ENCODE measurements around the gene SSTR5. TPM values are rescaled to one million over a fixed set of nuclear protein-coding genes. Genes with fewer than 3 reads are reported as not detected.

Gene SSTR5
- total RNA-seq, 4 donors from 2014 or later, result 1.5 TPM; not detected in 3

- no peak overlapping the region for H3K27ac ChIP-seq
- H3K36me3 ChIP-seq, result no peaks in the 10 kb centered on the region
- 53% methylated on average over 3 of the region's 23 CpGs for WGBS
- H3K9me3 ChIP-seq, result no peaks in the 10 kb centered on the region
- peaks cover 91% of the 10 kb centered on the region for H3K27me3 ChIP-seq
- DNase-seq (ENCODE audit: low spot score in 2 of 2), result no peak
- TF ChIP-seq POLR2A (IDR thresholded peaks at IDR 0.05) (no peak), EP300 (IDR thresholded peaks at IDR 0.05) (no peak), POLR2AphosphoS5 (IDR thresholded peaks at IDR 0.05) (no peak), CTCF (IDR thresholded peaks at IDR 0.05) (no peak)
- H3K4me3 ChIP-seq, result no peak overlapping the region
- H3K4me1 ChIP-seq, result no peaks in the 10 kb centered on the region
Observed at GRCh38 chr16:1121009-1121408, 48.5 kb downstream of the SSTR5 start.

GRCh38 chr16:1121601-1122397 lies 49.3 kb downstream of the SSTR5 start:
- Histone ChIP-seq H3K27ac (no peak overlapping the region), H3K4me1 (no peaks in the 10 kb centered on the region), H3K27me3 (peaks cover 91% of the 10 kb centered on the region), H3K36me3 (no peaks in the 10 kb centered on the region), H3K4me3 (no peak overlapping the region), H3K9me3 (no peaks in the 10 kb centered on the region)
- 74% methylated on average over 9 of the region's 30 CpGs for WGBS
- no peak for DNase-seq (ENCODE audit: low spot score in 2 of 2)
- no peak for TF ChIP-seq POLR2A (IDR thresholded peaks at IDR 0.05)
- no peak for TF ChIP-seq CTCF (IDR thresholded peaks at IDR 0.05)
- TF ChIP-seq EP300 (IDR thresholded peaks at IDR 0.05), result no peak
- TF ChIP-seq POLR2AphosphoS5 (IDR thresholded peaks at IDR 0.05), result no peak

- DNase-seq (ENCODE audit: low spot score in 2 of 2), result no peak
- WGBS, result no CpG with 5 or more reads among the region's 14 CpGs
- Histone ChIP-seq H3K4me3 (no peak overlapping the region), H3K9me3 (no peaks in the 10 kb centered on the region), H3K27ac (no peak overlapping the region), H3K27me3 (peaks cover 91% of the 10 kb centered on the region), H3K4me1 (no peaks in the 10 kb centered on the region), H3K36me3 (no peaks in the 10 kb centered on the region)
- TF ChIP-seq EP300 (IDR thresholded peaks at IDR 0.05) (no peak), CTCF (IDR thresholded peaks at IDR 0.05) (no peak), POLR2AphosphoS5 (IDR thresholded peaks at IDR 0.05) (no peak), POLR2A (IDR thresholded peaks at IDR 0.05) (no peak)
Observed at GRCh38 chr16:1122398-1122765, 49.8 kb downstream of the SSTR5 start.

GRCh38 chr16:1123525-1124230 lies 51.1 kb downstream of the SSTR5 start:
- 54% methylated on average over 7 of the region's 21 CpGs for WGBS
- Histone ChIP-seq H3K4me1 (no peaks in the 10 kb centered on the region), H3K9me3 (no peaks in the 10 kb centered on the region), H3K27me3 (peaks cover 90% of the 10 kb centered on the region), H3K4me3 (no peak overlapping the region), H3K36me3 (no peaks in the 10 kb centered on the region), H3K27ac (no peak overlapping the region)
- no peak for DNase-seq (ENCODE audit: low spot score in 2 of 2)
- no peak for TF ChIP-seq CTCF (IDR thresholded peaks at IDR 0.05)
- no peak for TF ChIP-seq POLR2AphosphoS5 (IDR thresholded peaks at IDR 0.05)
- no peak for TF ChIP-seq POLR2A (IDR thresholded peaks at IDR 0.05)
- no peak for TF ChIP-seq EP300 (IDR thresholded peaks at IDR 0.05)

GRCh38 chr16:1124291-1124690 lies 51.7 kb downstream of the SSTR5 start:
- peaks cover 85% of the 10 kb centered on the region for H3K27me3 ChIP-seq
- DNase-seq (ENCODE audit: low spot score in 2 of 2), result no peak
- H3K36me3 ChIP-seq, result no peaks in the 10 kb centered on the region
- H3K9me3 ChIP-seq, result no peaks in the 10 kb centered on the region
- no peak overlapping the region for H3K4me3 ChIP-seq
- TF ChIP-seq POLR2AphosphoS5 (IDR thresholded peaks at IDR 0.05) (no peak), EP300 (IDR thresholded peaks at IDR 0.05) (no peak), CTCF (IDR thresholded peaks at IDR 0.05) (no peak), POLR2A (IDR thresholded peaks at IDR 0.05) (no peak)
- 68% methylated on average over 6 of the region's 18 CpGs for WGBS
- H3K4me1 ChIP-seq, result no peaks in the 10 kb centered on the region
- H3K27ac ChIP-seq, result no peak overlapping the region
